GM12875 (cell line): Measurements from ENCODE around the gene ADCY6.

ENCODE experiments used
- H3K4me3 ChIP-seq: one replicate; pipeline ENCODE4 v1.5.1; 2011; ENCODE audit warnings: low read depth, low read length, control low read depth
- TF ChIP-seq, protein P1 (sequence below): IDR thresholded peaks from 2 replicates; pipeline ENCODE4 v1.5.1; 2011; ENCODE audit warnings: low read depth, mild to moderate bottlenecking, control low read depth, inconsistent platforms, low read length, moderate library complexity, borderline replicate concordance; ENCODE audit not compliant: insufficient read depth

Gene ADCY6

GRCh38 chr12:48788854-48789775 is at the start of gene ADCY6:
Gene ADCY6 (minus strand): TSS chr12:48789089. CDS start chr12:48783434, 5,655 bp downstream.
- no peak within 1 kb of the TSS for H3K4me3 ChIP-seq
- TF ChIP-seq, protein P1, sequence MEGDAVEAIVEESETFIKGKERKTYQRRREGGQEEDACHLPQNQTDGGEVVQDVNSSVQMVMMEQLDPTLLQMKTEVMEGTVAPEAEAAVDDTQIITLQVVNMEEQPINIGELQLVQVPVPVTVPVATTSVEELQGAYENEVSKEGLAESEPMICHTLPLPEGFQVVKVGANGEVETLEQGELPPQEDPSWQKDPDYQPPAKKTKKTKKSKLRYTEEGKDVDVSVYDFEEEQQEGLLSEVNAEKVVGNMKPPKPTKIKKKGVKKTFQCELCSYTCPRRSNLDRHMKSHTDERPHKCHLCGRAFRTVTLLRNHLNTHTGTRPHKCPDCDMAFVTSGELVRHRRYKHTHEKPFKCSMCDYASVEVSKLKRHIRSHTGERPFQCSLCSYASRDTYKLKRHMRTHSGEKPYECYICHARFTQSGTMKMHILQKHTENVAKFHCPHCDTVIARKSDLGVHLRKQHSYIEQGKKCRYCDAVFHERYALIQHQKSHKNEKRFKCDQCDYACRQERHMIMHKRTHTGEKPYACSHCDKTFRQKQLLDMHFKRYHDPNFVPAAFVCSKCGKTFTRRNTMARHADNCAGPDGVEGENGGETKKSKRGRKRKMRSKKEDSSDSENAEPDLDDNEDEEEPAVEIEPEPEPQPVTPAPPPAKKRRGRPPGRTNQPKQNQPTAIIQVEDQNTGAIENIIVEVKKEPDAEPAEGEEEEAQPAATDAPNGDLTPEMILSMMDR, result no peak

- no peak overlapping the region for H3K4me3 ChIP-seq
- TF ChIP-seq, protein P1, result no peak
Observed at GRCh38 chr12:48838048-48838447, 49.2 kb upstream of the ADCY6 start.

DNA sequence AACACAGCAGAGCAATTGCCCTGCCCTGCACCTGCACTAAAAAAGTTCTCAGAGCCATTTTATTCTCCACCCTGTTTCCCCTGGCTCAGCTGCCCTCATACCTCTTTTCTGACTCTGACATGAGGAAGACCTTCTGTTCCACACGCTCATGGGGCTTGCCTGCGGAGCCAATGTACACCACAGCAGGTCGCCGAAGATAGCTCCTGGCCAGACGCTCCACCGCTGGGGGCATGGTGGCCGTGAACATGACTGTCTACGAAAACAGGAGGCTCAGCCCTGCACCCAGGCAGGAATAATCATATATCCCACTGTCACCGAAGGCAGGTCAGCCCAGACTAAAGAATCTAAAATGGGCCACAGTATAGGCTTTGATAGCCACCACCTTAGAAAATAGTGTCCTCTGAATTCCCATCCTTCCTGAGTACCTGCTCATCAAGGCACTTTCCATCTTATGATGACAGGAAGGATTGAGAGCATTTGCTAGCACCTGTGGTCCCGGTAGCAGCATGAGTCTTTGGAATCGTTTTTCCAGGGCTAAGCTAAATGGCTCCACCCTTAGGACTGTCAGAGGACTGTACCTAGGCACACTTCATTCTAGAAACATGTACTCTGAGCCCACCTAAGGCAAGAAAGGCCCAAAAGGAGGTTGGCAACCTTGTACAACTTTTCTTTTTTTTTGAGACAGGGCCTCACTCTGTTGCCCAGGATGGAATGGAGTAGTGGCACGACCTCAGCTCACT is 43.6 kb upstream of the ADCY6 start:
- TF ChIP-seq, protein P1, result no peak
- no peak overlapping the region for H3K4me3 ChIP-seq

GRCh38 chr12:48831257-48831656 is 42.4 kb upstream of the ADCY6 start:
- H3K4me3 ChIP-seq, result no peak overlapping the region

GRCh38 chr12:48828841-48829575 is 40.1 kb upstream of the ADCY6 start:
- TF ChIP-seq, protein P1, result no peak
- no peak overlapping the region for H3K4me3 ChIP-seq

More at GRCh38 chr12:48831257-48831656, 42.4 kb upstream of the ADCY6 start:
- TF ChIP-seq, protein P1, result no peak

- TF ChIP-seq, protein P1, result no peak
- no peak overlapping the region for H3K4me3 ChIP-seq
Observed at GRCh38 chr12:48828293-48828692, 39.4 kb upstream of the ADCY6 start.
